Small intestine (tissue), 7 donors: ENCODE measurements around the gene SSTR3. TPM values are rescaled to one million over a fixed set of nuclear protein-coding genes. Genes with fewer than 3 reads are reported as not detected.

ENCODE experiments used
- DNase-seq, 2 donors: peaks; one replicate each; pipeline versions ENCODE4 v3.0.0 to v3.0.0-alpha.2; 2013
- FAIRE-seq: peaks from 2 replicates; lab custom pipeline; 2012; peaks lifted over from hg19 to GRCh38; lab: Jason Lieb, UNC
- H3K27ac ChIP-seq, 3 donors: one replicate each; pipeline ENCODE4 v1.5.1; 2013; ENCODE audit warnings: low read length in 2 of 3, mild to moderate bottlenecking in 2 of 3, control low read depth in 1 of 3, inconsistent platforms in 1 of 3, low read depth in 1 of 3, moderate library complexity in 1 of 3
- H3K27me3 ChIP-seq, 3 donors: one replicate each; pipeline ENCODE4 v1.6.1; 2013; ENCODE audit warnings: low read length in 3 of 3, inconsistent platforms in 1 of 3; ENCODE audit not compliant: control insufficient read depth in 3 of 3, insufficient read depth in 3 of 3
- H3K36me3 ChIP-seq, 3 donors: one replicate each; pipeline ENCODE4 v1.6.1; 2013; ENCODE audit warnings: low read length in 3 of 3, inconsistent platforms in 1 of 3, low read depth in 1 of 3, mild to moderate bottlenecking in 1 of 3, moderate library complexity in 1 of 3; ENCODE audit not compliant: control insufficient read depth in 3 of 3, insufficient read depth in 2 of 3
- H3K4me1 ChIP-seq, 3 donors: one replicate each; pipeline ENCODE4 v1.6.1; 2013; ENCODE audit warnings: low read length in 2 of 3, inconsistent platforms in 1 of 3, low read depth in 1 of 3, mild to moderate bottlenecking in 1 of 3, moderate library complexity in 1 of 3; ENCODE audit not compliant: control insufficient read depth in 3 of 3, insufficient read depth in 2 of 3
- H3K4me3 ChIP-seq, 3 donors: one replicate each; pipeline ENCODE4 v1.5.1; 2013; ENCODE audit warnings: low read length in 3 of 3, control low read depth in 1 of 3, inconsistent platforms in 1 of 3, low read depth in 1 of 3, mild to moderate bottlenecking in 1 of 3, moderate library complexity in 1 of 3
- H3K9me3 ChIP-seq, 2 donors: one replicate each; pipeline ENCODE4 v1.6.1; 2013; ENCODE audit warnings: low read depth in 1 of 2, low read length in 1 of 2; ENCODE audit not compliant: control insufficient read depth in 2 of 2, insufficient read depth in 1 of 2
- WGBS, 3 donors: extraction: QIAGEN DNeasy Blood & Tissue Kit; methylation state at CpG; one replicate each; pipeline ENCODE4 v1.1.7; 2013; 5-methylcytosine and 5-hydroxymethylcytosine counted together
- polyA plus RNA-seq, 4 donors: library from polyadenylated mRNA; stranded (reverse) in 3 of 4; unstranded in 1 of 4; fragments of 200-250 nt in 3 of 4; fragments of 120-200 nt in 1 of 4; gene quantifications; one replicate each; pipeline versions ENCODE4 v1.2.1 to v1.2.3, GENCODE V29; 2013
- donor health status: healthy with polysubstance abuse.
- donor health status: control.
- donor health status: control.
- donor health status: Bipolar disorder and iron deficiency.
- donor health status: healthy.

Gene SSTR3
- polyA plus RNA-seq, 4 donors = 0.09 to 0.49 TPM; not detected in 2

DNA sequence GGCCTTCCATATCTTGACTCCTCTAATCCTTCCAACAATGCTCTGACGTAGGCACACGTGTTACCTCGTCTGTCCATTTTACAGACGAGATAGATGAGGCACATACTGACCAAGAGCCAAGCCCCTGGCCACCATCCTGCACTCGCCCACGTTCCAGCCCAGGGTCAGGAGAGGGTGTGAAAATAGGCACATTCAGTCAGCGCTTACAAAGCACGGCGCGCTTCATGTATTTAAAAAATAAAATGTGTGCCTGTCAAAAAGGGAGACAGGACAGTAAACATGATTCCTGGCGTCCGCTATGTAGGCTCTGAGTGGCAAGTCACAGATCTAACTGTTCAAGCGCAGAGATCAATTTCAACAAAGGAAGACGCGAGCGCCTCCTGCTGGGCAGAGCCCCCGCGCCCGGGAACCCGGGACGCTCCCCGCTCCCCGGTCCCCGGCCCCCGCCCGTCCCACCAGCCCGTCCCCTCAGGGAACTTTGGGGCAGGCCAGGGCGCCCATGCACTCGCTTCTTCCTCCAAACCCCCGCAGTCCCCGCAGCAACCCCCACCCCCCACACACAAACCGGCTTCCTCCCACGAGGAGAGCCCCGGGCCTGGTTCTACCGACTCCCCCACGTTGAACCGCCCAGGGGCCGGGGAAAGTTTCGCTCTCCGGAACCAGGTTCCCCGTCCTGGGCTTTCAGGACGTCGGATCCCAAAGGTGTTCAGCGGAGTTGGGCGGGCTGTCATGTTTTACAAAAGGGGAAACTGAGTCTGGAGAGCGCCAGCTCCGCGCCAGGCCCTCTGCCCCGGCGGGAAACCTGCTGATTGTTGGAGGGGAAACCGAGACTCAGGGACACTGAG lies 13.8 kb downstream of the SSTR3 start:
- H3K36me3 ChIP-seq = peaks cover 0 to 5% (median 0%) of the 10 kb centered on the region in 3 donors
- peak overlapping the region; percentile 91 to 97 (median 92) for H3K27ac ChIP-seq
- DNase-seq (peak; percentile 81 to 90), FAIRE-seq (no peak)
- H3K4me1 ChIP-seq = peaks cover 9 to 41% (median 10%) of the 10 kb centered on the region in 3 donors
- H3K4me3 ChIP-seq = peak overlapping the region; percentile 39 to 73 (median 73)
- 1 to 3% (median 2%) methylated on average over 49 to 51 of the region's 51 CpGs for WGBS, 3 donors
- no peaks in the 10 kb centered on the region for H3K27me3 ChIP-seq
- no peaks in the 10 kb centered on the region for H3K9me3 ChIP-seq

- 15 to 48% (median 24%) methylated on average over 12 of the region's 12 CpGs for WGBS, 3 donors
- Histone ChIP-seq H3K4me3 (no peak overlapping the region), H3K9me3 (peaks cover 0 to 6% of the 10 kb centered on the region in 2 donors), H3K36me3 (peaks cover 0 to 5% (median 0%) of the 10 kb centered on the region in 3 donors), H3K27ac (peak overlapping the region in 2 of 3 donors; percentile 84 to 86), H3K4me1 (peaks cover 9 to 49% (median 12%) of the 10 kb centered on the region in 3 donors), H3K27me3 (no peaks in the 10 kb centered on the region)
- FAIRE-seq (no peak), DNase-seq (peak in 1 of 2 donors; percentile 80)
Observed at GRCh38 chr22:37197451-37198257, 14.6 kb downstream of the SSTR3 start.

DNA sequence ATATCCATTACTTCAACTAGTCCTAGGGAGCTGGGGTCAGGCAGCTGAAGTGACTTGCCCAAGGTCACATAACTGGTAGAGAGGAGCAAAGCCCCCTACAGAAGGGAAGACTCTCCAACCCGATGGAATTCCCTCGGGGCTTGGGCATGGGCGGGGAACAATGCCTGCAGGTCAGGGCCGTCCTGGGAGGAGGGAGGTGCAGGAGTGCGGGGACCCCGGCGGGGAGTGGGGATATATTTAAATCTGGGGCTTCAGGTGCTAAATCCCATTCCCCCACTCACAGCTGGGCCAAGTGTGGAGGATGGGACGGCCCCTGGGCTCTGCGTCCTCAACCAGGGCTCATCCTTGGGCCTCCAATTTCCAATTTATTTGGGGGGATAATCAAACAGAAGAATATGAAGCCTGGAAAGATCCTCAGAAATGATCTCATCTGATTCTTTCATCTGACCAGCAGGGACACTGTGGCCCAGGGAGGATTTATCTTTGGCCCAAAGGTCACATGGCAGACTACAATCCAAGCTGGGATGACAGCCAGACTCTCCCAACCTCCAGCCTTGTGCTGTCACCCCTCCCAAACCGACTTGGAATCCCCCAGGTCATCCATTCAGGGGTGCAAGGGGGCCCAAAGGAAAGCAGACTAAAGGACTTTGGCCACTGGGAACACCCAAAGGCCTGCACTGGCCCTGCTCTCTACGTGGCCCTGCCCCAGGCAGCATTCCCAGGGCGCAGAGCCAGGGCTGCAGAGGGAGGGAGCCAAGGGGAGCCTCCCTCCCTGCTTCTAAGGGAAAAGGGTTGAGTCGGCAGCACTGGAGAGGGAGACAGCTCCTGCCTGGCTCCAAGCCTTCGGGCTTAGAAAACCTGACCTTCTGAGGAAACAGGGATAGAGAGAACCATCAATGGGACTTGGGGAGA lies 15.5 kb downstream of the SSTR3 start:
- FAIRE-seq = no peak

GRCh38 chr22:37195921-37196320 lies 16.4 kb downstream of the SSTR3 start:
- Histone ChIP-seq H3K27ac (peak overlapping the region in 2 of 3 donors; percentile 27 to 57), H3K27me3 (no peaks in the 10 kb centered on the region), H3K4me3 (no peak overlapping the region), H3K4me1 (peaks cover 9 to 53% (median 13%) of the 10 kb centered on the region in 3 donors), H3K36me3 (peaks cover 0 to 5% (median 0%) of the 10 kb centered on the region in 3 donors), H3K9me3 (peaks cover 0 to 6% of the 10 kb centered on the region in 2 donors)
- DNase-seq (no peak), FAIRE-seq (no peak)
- 47 to 75% (median 51%) methylated on average over 4 of the region's 4 CpGs for WGBS, 3 donors

More for the DNA sequence above, 15.5 kb downstream of the SSTR3 start:
- peak; percentile 74 to 94 for DNase-seq
- Histone ChIP-seq H3K36me3 (peaks cover 0 to 5% (median 0%) of the 10 kb centered on the region in 3 donors), H3K4me1 (peaks cover 9 to 53% (median 13%) of the 10 kb centered on the region in 3 donors), H3K27ac (peak overlapping the region in 2 of 3 donors; percentile 84 to 86), H3K4me3 (no peak overlapping the region), H3K9me3 (peaks cover 0 to 6% of the 10 kb centered on the region in 2 donors), H3K27me3 (no peaks in the 10 kb centered on the region)
- 20 to 47% (median 33%) methylated on average over 14 of the region's 14 CpGs for WGBS, 3 donors

DNA sequence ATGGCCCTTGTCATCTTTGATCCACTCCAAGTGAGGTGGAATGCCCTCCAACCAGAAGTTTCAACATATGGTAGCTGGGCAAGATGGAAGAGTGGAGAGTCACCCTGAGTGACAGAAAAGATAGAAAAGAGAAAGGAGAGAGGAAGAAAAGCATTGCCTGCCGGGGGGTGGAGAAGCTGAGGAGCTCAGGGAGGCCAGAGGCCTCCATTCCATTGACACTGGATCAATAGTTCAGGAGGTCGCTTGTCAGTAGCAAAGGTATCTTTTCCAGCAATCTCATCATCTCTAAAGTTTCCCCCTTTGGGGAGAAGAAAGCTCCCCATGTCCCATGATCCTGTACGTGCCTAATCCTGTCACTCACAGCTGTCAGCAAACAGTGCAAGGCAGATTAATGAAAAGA lies 17.5 kb downstream of the SSTR3 start:
- H3K36me3 ChIP-seq = peaks cover 0 to 5% (median 0%) of the 10 kb centered on the region in 3 donors

GRCh38 chr22:37193629-37194191 lies 18.6 kb downstream of the SSTR3 start:
- peaks cover 9 to 57% (median 13%) of the 10 kb centered on the region in 3 donors for H3K4me1 ChIP-seq
- 34 to 40% (median 35%) methylated on average over 10 of the region's 10 CpGs for WGBS, 3 donors
- H3K4me3 ChIP-seq = no peak overlapping the region
- peaks cover 0 to 5% (median 0%) of the 10 kb centered on the region in 3 donors for H3K36me3 ChIP-seq
- FAIRE-seq (no peak), DNase-seq (peak in 1 of 2 donors; percentile 40)
- H3K27ac ChIP-seq = peak overlapping the region; percentile 22 to 57 (median 52)
- H3K27me3 ChIP-seq = no peaks in the 10 kb centered on the region
- peaks cover 0 to 6% of the 10 kb centered on the region in 2 donors for H3K9me3 ChIP-seq

More for the DNA sequence above, 17.5 kb downstream of the SSTR3 start:
- H3K27me3 ChIP-seq = no peaks in the 10 kb centered on the region
- FAIRE-seq (no peak), DNase-seq (no peak)
- H3K9me3 ChIP-seq = peaks cover 0 to 6% of the 10 kb centered on the region in 2 donors
- H3K4me1 ChIP-seq = peaks cover 9 to 51% (median 13%) of the 10 kb centered on the region in 3 donors
- WGBS, 3 donors = 59 to 88% (median 83%) methylated on average over 3 of the region's 3 CpGs
- no peak overlapping the region for H3K4me3 ChIP-seq
- no peak overlapping the region for H3K27ac ChIP-seq

DNA sequence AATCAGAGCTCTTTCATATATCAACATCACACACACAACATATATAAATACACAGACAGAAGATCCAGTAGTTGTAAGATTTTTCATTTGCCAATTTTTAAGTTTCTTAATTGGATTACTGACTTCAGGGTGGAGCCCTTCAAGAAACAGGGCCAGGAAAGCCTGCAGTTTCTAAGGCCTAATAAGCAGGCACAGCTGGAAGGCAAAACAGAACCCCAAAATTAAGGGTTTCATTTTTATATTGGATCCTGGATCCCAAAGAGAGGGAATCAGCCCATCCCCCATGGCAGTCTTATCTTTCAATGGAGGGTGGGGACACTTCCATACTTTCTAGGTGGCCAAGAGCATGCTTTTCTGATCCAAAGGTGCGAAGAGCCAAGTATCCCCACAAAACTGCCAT lies 19.5 kb downstream of the SSTR3 start:
- FAIRE-seq (no peak), DNase-seq (no peak)
- WGBS, 3 donors = 95 to 100% (median 100%) methylated on average over 1 of the region's 1 CpG
- Histone ChIP-seq H3K4me1 (peaks cover 9 to 59% (median 9%) of the 10 kb centered on the region in 3 donors), H3K36me3 (peaks cover 0 to 5% (median 0%) of the 10 kb centered on the region in 3 donors), H3K27ac (no peak overlapping the region), H3K27me3 (no peaks in the 10 kb centered on the region), H3K4me3 (no peak overlapping the region), H3K9me3 (peaks cover 0 to 6% of the 10 kb centered on the region in 2 donors)
